GM12872 (cell line): ENCODE results near the gene CNTD1.

Experiments
- TF ChIP-seq, protein P1 (sequence below): IDR thresholded peaks from 3 replicates; pipeline ENCODE4 v1.5.1; 2011; ENCODE audit warnings: low read depth, mild to moderate bottlenecking, low read length, moderate library complexity; ENCODE audit not compliant: insufficient read depth

CNTD1 gene

GRCh38 chr17:42846594-42847280 is 48.1 kb downstream of the CNTD1 start:
- TF ChIP-seq, protein P1, sequence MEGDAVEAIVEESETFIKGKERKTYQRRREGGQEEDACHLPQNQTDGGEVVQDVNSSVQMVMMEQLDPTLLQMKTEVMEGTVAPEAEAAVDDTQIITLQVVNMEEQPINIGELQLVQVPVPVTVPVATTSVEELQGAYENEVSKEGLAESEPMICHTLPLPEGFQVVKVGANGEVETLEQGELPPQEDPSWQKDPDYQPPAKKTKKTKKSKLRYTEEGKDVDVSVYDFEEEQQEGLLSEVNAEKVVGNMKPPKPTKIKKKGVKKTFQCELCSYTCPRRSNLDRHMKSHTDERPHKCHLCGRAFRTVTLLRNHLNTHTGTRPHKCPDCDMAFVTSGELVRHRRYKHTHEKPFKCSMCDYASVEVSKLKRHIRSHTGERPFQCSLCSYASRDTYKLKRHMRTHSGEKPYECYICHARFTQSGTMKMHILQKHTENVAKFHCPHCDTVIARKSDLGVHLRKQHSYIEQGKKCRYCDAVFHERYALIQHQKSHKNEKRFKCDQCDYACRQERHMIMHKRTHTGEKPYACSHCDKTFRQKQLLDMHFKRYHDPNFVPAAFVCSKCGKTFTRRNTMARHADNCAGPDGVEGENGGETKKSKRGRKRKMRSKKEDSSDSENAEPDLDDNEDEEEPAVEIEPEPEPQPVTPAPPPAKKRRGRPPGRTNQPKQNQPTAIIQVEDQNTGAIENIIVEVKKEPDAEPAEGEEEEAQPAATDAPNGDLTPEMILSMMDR: no peak

GRCh38 chr17:42848093-42848492 is 49.4 kb downstream of the CNTD1 start:
- TF ChIP-seq, protein P1: no peak

DNA sequence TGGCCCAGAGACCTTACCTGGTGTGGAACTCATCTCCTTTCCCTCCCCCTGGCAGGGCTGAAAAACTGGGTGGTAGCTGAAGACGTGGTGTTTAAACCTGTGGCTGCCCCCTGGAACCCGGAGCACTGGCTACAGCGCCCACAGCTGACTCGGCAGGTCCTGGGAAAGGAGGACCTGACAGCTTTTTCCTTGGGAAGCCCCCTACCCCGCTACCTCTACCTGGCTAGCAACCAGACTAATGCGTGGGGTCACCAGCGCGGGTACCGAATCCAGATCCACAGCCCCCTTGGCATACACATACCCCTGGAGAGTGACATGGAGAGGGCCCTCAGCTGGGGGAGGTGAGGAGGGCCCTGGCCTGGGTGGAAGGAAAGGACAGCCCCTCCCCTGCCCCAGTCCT is 50.4 kb downstream of the CNTD1 start:
- TF ChIP-seq, protein P1: no peak

DNA sequence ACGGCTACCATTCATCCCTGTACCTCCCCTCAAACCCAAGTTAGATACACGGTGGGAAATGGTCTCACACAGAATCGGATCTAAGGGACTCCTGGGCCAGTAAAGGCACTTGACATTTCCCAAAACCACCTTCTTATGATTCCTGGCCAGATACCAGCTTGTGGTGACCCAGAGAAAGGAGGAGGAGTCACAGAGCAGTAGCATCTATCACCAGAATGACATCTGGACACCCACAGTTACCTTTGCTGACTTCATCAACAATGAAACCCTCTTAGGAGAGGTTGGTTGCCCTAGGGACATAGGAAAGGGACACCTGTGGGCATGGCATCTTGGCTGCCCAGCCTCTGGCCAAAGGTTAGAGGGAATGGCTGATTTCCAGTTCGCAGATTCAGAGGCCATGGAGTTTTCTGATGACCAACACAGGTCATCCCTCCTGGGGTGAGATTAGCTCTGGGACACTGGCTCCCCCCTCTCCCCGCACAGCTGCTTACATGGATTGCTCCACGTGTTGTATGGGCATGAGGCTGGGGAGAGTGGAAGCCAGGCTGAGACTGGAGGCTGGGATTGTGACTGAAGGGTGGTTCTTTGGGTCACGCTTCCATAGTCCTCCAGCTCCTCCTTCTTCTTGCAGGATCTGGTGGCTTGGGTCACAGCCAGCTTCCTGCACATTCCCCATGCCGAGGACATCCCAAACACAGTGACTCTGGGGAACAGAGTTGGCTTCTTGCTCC is 51.0 kb downstream of the CNTD1 start:
- TF ChIP-seq, protein P1: no peak

GRCh38 chr17:42850954-42851353 is 52.3 kb downstream of the CNTD1 start, which contains the start of gene AOC3:
AOC3 (plus strand) TSS chr17:42851199; CDS start chr17:42851344, 145 bp downstream.
- TF ChIP-seq, protein P1: no peak

DNA sequence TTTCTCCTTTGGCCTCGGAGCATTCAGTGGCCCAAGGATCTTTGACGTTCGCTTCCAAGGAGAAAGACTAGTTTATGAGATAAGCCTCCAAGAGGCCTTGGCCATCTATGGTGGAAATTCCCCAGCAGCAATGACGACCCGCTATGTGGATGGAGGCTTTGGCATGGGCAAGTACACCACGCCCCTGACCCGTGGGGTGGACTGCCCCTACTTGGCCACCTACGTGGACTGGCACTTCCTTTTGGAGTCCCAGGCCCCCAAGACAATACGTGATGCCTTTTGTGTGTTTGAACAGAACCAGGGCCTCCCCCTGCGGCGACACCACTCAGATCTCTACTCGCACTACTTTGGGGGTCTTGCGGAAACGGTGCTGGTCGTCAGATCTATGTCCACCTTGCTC is 53.7 kb downstream of the CNTD1 start:
- TF ChIP-seq, protein P1: no peak

DNA sequence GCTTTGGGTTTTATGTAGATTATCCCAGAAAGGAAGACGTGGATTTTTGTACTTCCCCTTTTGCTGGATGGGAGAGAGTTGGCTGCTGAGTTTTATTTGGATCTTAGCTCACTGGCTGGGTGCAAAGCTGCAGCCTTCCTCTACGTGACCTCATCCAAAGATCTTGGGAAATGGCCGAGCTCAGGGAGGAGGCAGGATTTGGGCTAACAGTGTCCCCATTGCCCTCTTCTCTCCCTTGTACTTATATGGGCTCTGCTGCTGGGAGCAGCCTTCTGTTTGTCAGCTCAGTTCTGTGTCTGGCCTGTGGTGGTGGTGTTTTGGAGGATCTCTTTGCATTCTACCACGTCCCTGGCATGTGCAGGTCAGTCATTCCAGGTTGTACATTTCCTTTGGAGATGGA is 54.3 kb downstream of the CNTD1 start:
- TF ChIP-seq, protein P1: no peak
